GM23338 (cell line): ENCODE measurements around the gene IL19. TPM values are rescaled to one million over a fixed set of nuclear protein-coding genes. Genes with fewer than 3 reads are reported as not detected.

Source experiments
- CREB1 ChIP-seq: fragments of 250-450 bp; sonication (Bioruptor Pico); IDR thresholded peaks from 2 replicates; pipeline ENCODE4 v1.5.0; 2020; ENCODE audit warnings: low read depth, mild to moderate bottlenecking, moderate library complexity
- ZNF462 ChIP-seq: fragments of 250-450 bp; sonication (Bioruptor Pico); IDR thresholded peaks from 2 replicates; pipeline ENCODE4 v1.5.0; 2020; ENCODE audit warnings: mild to moderate bottlenecking, moderate library complexity
- polyA plus RNA-seq: library from polyadenylated mRNA; unstranded; fragments of >200 nt; fragmentation: Nextera tagmentation; extraction: Ambion mirVana; gene quantifications from 2 replicates; pipeline ENCODE4 v1.2.1, GENCODE V29; 2016
- total RNA-seq: library from RNA; depleted of rRNA; stranded (reverse); fragments of >200 nt; shearing (Covaris generic); gene quantifications from 2 replicates; pipeline ENCODE4 v1.2.3, GENCODE V29; 2014
- TF ChIP-seq, protein P1 (sequence below): IDR thresholded peaks from one replicate; pipeline ENCODE4 v1.6.1; 2018; ENCODE audit warnings: antibody characterized with exemption; ENCODE audit not compliant: unreplicated experiment

Gene IL19
- total and polyA plus RNA-seq, 2 experiments from 2014 or later = not detected

GRCh38 chr1:206814716-206815341 is 44.3 kb downstream of the IL19 start (continued):
- TF ChIP-seq ZNF462 (CRISPR knock-in tag) = no peak
- TF ChIP-seq CREB1 (CRISPR knock-in tag) = no peak
- TF ChIP-seq, protein P1, sequence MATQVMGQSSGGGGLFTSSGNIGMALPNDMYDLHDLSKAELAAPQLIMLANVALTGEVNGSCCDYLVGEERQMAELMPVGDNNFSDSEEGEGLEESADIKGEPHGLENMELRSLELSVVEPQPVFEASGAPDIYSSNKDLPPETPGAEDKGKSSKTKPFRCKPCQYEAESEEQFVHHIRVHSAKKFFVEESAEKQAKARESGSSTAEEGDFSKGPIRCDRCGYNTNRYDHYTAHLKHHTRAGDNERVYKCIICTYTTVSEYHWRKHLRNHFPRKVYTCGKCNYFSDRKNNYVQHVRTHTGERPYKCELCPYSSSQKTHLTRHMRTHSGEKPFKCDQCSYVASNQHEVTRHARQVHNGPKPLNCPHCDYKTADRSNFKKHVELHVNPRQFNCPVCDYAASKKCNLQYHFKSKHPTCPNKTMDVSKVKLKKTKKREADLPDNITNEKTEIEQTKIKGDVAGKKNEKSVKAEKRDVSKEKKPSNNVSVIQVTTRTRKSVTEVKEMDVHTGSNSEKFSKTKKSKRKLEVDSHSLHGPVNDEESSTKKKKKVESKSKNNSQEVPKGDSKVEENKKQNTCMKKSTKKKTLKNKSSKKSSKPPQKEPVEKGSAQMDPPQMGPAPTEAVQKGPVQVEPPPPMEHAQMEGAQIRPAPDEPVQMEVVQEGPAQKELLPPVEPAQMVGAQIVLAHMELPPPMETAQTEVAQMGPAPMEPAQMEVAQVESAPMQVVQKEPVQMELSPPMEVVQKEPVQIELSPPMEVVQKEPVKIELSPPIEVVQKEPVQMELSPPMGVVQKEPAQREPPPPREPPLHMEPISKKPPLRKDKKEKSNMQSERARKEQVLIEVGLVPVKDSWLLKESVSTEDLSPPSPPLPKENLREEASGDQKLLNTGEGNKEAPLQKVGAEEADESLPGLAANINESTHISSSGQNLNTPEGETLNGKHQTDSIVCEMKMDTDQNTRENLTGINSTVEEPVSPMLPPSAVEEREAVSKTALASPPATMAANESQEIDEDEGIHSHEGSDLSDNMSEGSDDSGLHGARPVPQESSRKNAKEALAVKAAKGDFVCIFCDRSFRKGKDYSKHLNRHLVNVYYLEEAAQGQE = no peak
